NCI-H774 (cell line): ENCODE data around the gene MED22.
"Not testable (repeated sequence)": the region's sequence is repeated elsewhere in the genome, so short reads cannot be mapped to it uniquely, and the experiment has no call there.

Source experiments
- DNase-seq: peaks from one replicate; lab custom pipeline; 2025; lab: John Stamatoyannopoulos, UW

The MED22 gene

GRCh38 chr9:133304477-133305377, 43.2 kb downstream of the MED22 start:
- no peak for DNase-seq

- DNase-seq: no peak
These were observed 43.8 kb downstream of the MED22 start for GRCh38 chr9:133304158-133304470.

GRCh38 chr9:133303266-133304157, 44.4 kb downstream of the MED22 start:
- no peak for DNase-seq

- no peak for DNase-seq
These were observed 46.4 kb downstream of the MED22 start for GRCh38 chr9:133301253-133302230.

GRCh38 chr9:133299996-133300395, 47.9 kb downstream of the MED22 start:
- DNase-seq: not testable (repeated sequence)

- DNase-seq: no peak
These were observed 53.7 kb downstream of the MED22 start for GRCh38 chr9:133294257-133294656.

- no peak for DNase-seq
These were observed 57.1 kb downstream of the MED22 start for GRCh38 chr9:133290751-133291302.
